Testis (tissue), 2 donors: ENCODE results near the gene CDH4.

Experiments used
- POLR2A ChIP-seq: fragments of 450-650 bp; IDR thresholded peaks from one replicate; pipeline ENCODE4 v1.6.1; 2017; ENCODE audit warnings: antibody characterized with exemption, mild to moderate bottlenecking, moderate library complexity
- TF ChIP-seq, protein P1 (sequence below), 3 experiments: fragments of 450-650 bp in 2 of 3; fragments of 200-600 bp in 1 of 3; sonication (generic) in 1 of 3; IDR thresholded peaks; one replicate each; pipeline ENCODE4 v1.5.1; 2016 to 2019; ENCODE audit warnings: antibody characterized with exemption in 3 of 3, mild to moderate bottlenecking in 2 of 3, moderate library complexity in 1 of 3

DNA sequence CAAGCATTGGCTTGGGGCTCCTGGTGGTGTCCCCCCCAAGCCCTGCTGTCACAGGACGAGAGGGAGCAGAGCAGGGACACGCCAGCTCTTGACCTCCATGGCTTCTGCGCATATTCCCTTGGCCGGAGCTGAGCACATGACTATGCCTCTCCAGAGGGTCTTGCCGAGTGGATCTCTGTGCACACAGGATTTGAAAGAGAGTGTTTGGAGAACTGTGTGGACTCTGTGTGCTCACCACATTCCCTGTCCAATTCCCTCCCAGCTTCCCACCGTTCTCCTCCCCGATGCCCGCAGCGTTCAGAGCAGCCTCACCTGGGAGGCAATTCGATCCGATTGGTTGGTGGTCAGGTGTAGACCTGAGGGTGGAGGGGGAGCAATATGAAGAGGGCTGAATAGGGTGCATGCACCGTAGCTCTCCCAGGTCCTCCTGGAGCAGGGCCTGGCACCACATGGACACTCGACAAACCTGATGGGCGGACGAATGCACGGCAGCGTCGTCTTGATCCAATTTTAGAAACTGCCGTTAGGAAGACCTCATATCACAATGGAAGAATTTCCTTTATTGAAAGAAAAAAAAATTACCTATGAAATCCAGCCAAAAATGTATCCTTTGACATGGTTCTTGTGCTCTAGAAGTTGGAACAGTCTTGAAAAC, 287.8 kb downstream of the CDH4 start:
- TF ChIP-seq, protein P1, sequence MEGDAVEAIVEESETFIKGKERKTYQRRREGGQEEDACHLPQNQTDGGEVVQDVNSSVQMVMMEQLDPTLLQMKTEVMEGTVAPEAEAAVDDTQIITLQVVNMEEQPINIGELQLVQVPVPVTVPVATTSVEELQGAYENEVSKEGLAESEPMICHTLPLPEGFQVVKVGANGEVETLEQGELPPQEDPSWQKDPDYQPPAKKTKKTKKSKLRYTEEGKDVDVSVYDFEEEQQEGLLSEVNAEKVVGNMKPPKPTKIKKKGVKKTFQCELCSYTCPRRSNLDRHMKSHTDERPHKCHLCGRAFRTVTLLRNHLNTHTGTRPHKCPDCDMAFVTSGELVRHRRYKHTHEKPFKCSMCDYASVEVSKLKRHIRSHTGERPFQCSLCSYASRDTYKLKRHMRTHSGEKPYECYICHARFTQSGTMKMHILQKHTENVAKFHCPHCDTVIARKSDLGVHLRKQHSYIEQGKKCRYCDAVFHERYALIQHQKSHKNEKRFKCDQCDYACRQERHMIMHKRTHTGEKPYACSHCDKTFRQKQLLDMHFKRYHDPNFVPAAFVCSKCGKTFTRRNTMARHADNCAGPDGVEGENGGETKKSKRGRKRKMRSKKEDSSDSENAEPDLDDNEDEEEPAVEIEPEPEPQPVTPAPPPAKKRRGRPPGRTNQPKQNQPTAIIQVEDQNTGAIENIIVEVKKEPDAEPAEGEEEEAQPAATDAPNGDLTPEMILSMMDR (IDR thresholded peaks at IDR 0.05), result no peak
- no peak for TF ChIP-seq POLR2A
